HEK293 (cell line): ENCODE results near the gene TIGD3.

Experiments used
- CTCF ChIA-PET: fragments of 350-600 bp; formaldehyde crosslinking; extraction: SDS; loops from one replicate; lab custom pipeline; 2021; ENCODE audit warnings: antibody characterized with exemption; lab: Yijun Ruan, JAX
- POLR2A ChIA-PET: fragments of 300-600 bp; formaldehyde crosslinking; extraction: SDS; loops from one replicate; lab custom pipeline; 2020; ENCODE audit warnings: antibody characterized with exemption, inconsistent platforms; lab: Yijun Ruan, JAX
- H3K27ac ChIP-seq: fragments of 200-500 bp; sonication (Bioruptor generic); 2 replicates; pipeline ENCODE4 v1.5.1; 2014; ENCODE audit warnings: low read depth, low read length, control low read depth, inconsistent platforms; ENCODE audit errors: extremely low read depth
- H3K36me3 ChIP-seq, 2 experiments: fragments of 200-500 bp in 1 of 2; sonication (Bioruptor generic) in 1 of 2; 1 replicate in 1 of 2; 2 replicates in 1 of 2; pipeline ENCODE4 v1.5.1; 2014 to 2017; ENCODE audit warnings: inconsistent platforms in 2 of 2, low read length in 2 of 2; ENCODE audit not compliant: control insufficient read depth in 2 of 2, insufficient read depth in 1 of 2
- H3K4me1 ChIP-seq: fragments of 200-500 bp; sonication (Bioruptor generic); 2 replicates; pipeline ENCODE4 v1.5.1; 2014; ENCODE audit warnings: mild to moderate bottlenecking, low read length, inconsistent platforms; ENCODE audit not compliant: control insufficient read depth, insufficient read depth
- H3K4me3 ChIP-seq: 2 replicates; pipeline ENCODE4 v1.5.1; 2011; ENCODE audit warnings: low read depth, mild to moderate bottlenecking, control low read depth, low read length, moderate library complexity
- H3K9me3 ChIP-seq: fragments of 200-500 bp; sonication (Bioruptor generic); 2 replicates; pipeline ENCODE4 v1.5.1; 2014; ENCODE audit warnings: low read depth, low read length, inconsistent platforms; ENCODE audit not compliant: control insufficient read depth, insufficient read depth
- EGR2 ChIP-seq: fragments of 450-650 bp; formaldehyde crosslinking; IDR thresholded peaks from 2 replicates; pipeline ENCODE4 v1.5.1; 2016; ENCODE audit warnings: low read depth, missing biosample characterization, missing genetic modification characterization
- GLIS2 ChIP-seq: fragments of 450-650 bp; formaldehyde crosslinking; IDR thresholded peaks from 2 replicates; pipeline ENCODE4 v1.5.1; 2016; ENCODE audit warnings: missing biosample characterization, missing genetic modification characterization
- KLF16 ChIP-seq: fragments of 450-650 bp; formaldehyde crosslinking; IDR thresholded peaks from 2 replicates; pipeline ENCODE4 v1.5.1; 2017; ENCODE audit warnings: missing biosample characterization, missing genetic modification characterization
- SP2 ChIP-seq: fragments of 450-650 bp; formaldehyde crosslinking; IDR thresholded peaks from 2 replicates; pipeline ENCODE4 v1.5.1; 2016; ENCODE audit warnings: missing biosample characterization, missing genetic modification characterization
- ZBTB7A ChIP-seq: fragments of 450-650 bp; formaldehyde crosslinking; IDR thresholded peaks from 2 replicates; pipeline ENCODE4 v1.5.1; 2016; ENCODE audit warnings: low read depth, missing biosample characterization, missing genetic modification characterization
- ZEB2 ChIP-seq: fragments of 450-650 bp; formaldehyde crosslinking; IDR thresholded peaks from 2 replicates; pipeline ENCODE4 v1.5.1; 2016; ENCODE audit warnings: missing biosample characterization, missing genetic modification characterization
- ZFHX2 ChIP-seq: fragments of 450-650 bp; formaldehyde crosslinking; conservative IDR thresholded peaks from 2 replicates; pipeline ENCODE4 v1.5.1; 2016; ENCODE audit warnings: missing biosample characterization, missing genetic modification characterization
- ZNF112 ChIP-seq: fragments of 450-650 bp; formaldehyde crosslinking; IDR thresholded peaks from 2 replicates; pipeline ENCODE4 v1.5.0; 2017; ENCODE audit warnings: missing biosample characterization, missing genetic modification characterization
- ZNF211 ChIP-seq: fragments of 450-650 bp; formaldehyde crosslinking; IDR thresholded peaks from 2 replicates; pipeline ENCODE4 v1.5.1; 2016; ENCODE audit warnings: low read depth, missing biosample characterization, missing genetic modification characterization
- ZNF335 ChIP-seq: fragments of 450-650 bp; formaldehyde crosslinking; conservative IDR thresholded peaks from 2 replicates; pipeline ENCODE4 v1.5.1; 2016; ENCODE audit warnings: missing biosample characterization, missing genetic modification characterization
- ZNF341 ChIP-seq: fragments of 450-650 bp; formaldehyde crosslinking; IDR thresholded peaks from 2 replicates; pipeline ENCODE4; 2016; ENCODE audit warnings: low read depth, missing biosample characterization, missing genetic modification characterization
- ZNF501 ChIP-seq: fragments of 450-650 bp; formaldehyde crosslinking; IDR thresholded peaks from 2 replicates; pipeline ENCODE4 v1.5.1; 2016; ENCODE audit warnings: missing biosample characterization, missing genetic modification characterization
- ZNF571 ChIP-seq: fragments of 450-650 bp; formaldehyde crosslinking; IDR thresholded peaks from 2 replicates; pipeline ENCODE4 v1.5.0; 2017; ENCODE audit warnings: missing biosample characterization, missing genetic modification characterization
- ZNF600 ChIP-seq: fragments of 450-650 bp; formaldehyde crosslinking; IDR thresholded peaks from 2 replicates; pipeline ENCODE4 v1.5.1; 2016; ENCODE audit warnings: missing biosample characterization, missing genetic modification characterization
- ZNF623 ChIP-seq: fragments of 450-650 bp; formaldehyde crosslinking; IDR thresholded peaks from 2 replicates; pipeline ENCODE4 v1.5.1; 2016; ENCODE audit warnings: missing biosample characterization, missing genetic modification characterization
- ZNF776 ChIP-seq: fragments of 450-650 bp; formaldehyde crosslinking; IDR thresholded peaks from 2 replicates; pipeline ENCODE4 v1.5.0; 2017; ENCODE audit warnings: missing biosample characterization, missing genetic modification characterization, borderline replicate concordance
- ZNF792 ChIP-seq: fragments of 450-650 bp; formaldehyde crosslinking; IDR thresholded peaks from 2 replicates; pipeline ENCODE4 v1.5.1; 2016; ENCODE audit warnings: missing biosample characterization, missing genetic modification characterization
- ZNF837 ChIP-seq: fragments of 450-650 bp; formaldehyde crosslinking; IDR thresholded peaks from 2 replicates; pipeline ENCODE4 v1.5.1; 2016; ENCODE audit warnings: missing biosample characterization, missing genetic modification characterization
- TF ChIP-seq, protein P1 (sequence below): fragments of 450-650 bp; IDR thresholded peaks from 2 replicates; pipeline ENCODE4 v1.5.1; 2018; ENCODE audit warnings: missing biosample characterization, missing genetic modification characterization
- TF ChIP-seq, protein P2 (sequence below): fragments of 450-650 bp; formaldehyde crosslinking; IDR thresholded peaks from 2 replicates; pipeline ENCODE4 v1.5.1; 2016; ENCODE audit warnings: missing biosample characterization, missing genetic modification characterization
- TF ChIP-seq, protein P3 (sequence below): fragments of 450-650 bp; formaldehyde crosslinking; conservative IDR thresholded peaks from 2 replicates; pipeline ENCODE4 v1.5.1; 2016; ENCODE audit warnings: low read depth, missing biosample characterization, missing genetic modification characterization
- TF ChIP-seq, protein P4 (sequence below): fragments of 450-650 bp; formaldehyde crosslinking; IDR thresholded peaks from 2 replicates; pipeline ENCODE4 v1.5.1; 2016; ENCODE audit warnings: missing biosample characterization, missing genetic modification characterization
- TF ChIP-seq, protein P5 (sequence below): fragments of 450-650 bp; formaldehyde crosslinking; IDR thresholded peaks from 2 replicates; pipeline ENCODE4 v1.5.1; 2016; ENCODE audit warnings: missing biosample characterization, missing genetic modification characterization

TIGD3 gene

DNA sequence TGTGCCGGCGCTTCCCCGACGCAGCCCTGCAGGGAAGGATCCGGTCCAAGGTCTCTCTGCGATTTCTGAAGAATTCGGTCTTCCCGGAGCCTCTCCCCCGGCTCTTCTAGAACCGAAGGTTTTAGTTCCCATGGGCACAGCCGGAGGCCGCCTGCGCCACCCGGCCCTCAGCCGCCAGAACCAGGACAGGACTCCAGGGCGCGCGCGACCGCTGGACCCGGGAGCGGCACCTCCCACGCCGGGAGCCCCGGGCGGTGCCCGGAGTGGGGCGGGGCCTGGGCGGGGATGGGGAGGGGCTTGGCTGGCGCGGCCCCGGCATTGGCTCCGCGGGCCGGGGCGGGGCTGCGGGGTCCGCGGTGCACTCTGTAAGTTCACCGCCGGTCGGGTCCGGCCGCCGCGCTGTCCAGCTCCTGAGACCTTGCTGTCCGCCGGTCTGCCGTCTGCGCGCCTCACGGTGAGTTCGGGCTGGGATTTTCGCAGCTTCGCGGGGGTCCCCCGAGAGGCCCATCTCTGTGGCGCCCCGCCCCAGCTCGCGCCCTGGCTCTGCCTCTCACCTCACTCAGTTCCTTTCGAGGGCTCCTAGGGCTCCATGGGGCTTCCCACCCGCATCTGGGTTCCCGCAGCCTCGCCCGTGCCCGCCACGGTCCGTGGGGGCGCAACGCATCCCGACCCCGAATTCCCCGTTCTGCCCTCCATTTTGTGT, 39.9 kb upstream of the TIGD3 start, which contains the start of gene CDC42EP2 (continued):
- TF ChIP-seq, protein P1, sequence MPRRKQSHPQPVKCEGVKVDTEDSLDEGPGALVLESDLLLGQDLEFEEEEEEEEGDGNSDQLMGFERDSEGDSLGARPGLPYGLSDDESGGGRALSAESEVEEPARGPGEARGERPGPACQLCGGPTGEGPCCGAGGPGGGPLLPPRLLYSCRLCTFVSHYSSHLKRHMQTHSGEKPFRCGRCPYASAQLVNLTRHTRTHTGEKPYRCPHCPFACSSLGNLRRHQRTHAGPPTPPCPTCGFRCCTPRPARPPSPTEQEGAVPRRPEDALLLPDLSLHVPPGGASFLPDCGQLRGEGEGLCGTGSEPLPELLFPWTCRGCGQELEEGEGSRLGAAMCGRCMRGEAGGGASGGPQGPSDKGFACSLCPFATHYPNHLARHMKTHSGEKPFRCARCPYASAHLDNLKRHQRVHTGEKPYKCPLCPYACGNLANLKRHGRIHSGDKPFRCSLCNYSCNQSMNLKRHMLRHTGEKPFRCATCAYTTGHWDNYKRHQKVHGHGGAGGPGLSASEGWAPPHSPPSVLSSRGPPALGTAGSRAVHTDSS (tag by site-specific recombination) = no peak
- no peak for TF ChIP-seq ZNF112 (tag by site-specific recombination)
- peak; percentile 13; the same call in 1 of the 2 replicates for TF ChIP-seq ZEB2 (tag by site-specific recombination)
- TF ChIP-seq ZNF341 (tag by site-specific recombination) = peak; percentile 50; the same call in 1 of the 2 replicates
- TF ChIP-seq, protein P2, sequence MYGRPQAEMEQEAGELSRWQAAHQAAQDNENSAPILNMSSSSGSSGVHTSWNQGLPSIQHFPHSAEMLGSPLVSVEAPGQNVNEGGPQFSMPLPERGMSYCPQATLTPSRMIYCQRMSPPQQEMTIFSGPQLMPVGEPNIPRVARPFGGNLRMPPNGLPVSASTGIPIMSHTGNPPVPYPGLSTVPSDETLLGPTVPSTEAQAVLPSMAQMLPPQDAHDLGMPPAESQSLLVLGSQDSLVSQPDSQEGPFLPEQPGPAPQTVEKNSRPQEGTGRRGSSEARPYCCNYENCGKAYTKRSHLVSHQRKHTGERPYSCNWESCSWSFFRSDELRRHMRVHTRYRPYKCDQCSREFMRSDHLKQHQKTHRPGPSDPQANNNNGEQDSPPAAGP (tag by site-specific recombination) = no peak
- no peak for TF ChIP-seq ZNF600 (tag by site-specific recombination)
- TF ChIP-seq, protein P3, sequence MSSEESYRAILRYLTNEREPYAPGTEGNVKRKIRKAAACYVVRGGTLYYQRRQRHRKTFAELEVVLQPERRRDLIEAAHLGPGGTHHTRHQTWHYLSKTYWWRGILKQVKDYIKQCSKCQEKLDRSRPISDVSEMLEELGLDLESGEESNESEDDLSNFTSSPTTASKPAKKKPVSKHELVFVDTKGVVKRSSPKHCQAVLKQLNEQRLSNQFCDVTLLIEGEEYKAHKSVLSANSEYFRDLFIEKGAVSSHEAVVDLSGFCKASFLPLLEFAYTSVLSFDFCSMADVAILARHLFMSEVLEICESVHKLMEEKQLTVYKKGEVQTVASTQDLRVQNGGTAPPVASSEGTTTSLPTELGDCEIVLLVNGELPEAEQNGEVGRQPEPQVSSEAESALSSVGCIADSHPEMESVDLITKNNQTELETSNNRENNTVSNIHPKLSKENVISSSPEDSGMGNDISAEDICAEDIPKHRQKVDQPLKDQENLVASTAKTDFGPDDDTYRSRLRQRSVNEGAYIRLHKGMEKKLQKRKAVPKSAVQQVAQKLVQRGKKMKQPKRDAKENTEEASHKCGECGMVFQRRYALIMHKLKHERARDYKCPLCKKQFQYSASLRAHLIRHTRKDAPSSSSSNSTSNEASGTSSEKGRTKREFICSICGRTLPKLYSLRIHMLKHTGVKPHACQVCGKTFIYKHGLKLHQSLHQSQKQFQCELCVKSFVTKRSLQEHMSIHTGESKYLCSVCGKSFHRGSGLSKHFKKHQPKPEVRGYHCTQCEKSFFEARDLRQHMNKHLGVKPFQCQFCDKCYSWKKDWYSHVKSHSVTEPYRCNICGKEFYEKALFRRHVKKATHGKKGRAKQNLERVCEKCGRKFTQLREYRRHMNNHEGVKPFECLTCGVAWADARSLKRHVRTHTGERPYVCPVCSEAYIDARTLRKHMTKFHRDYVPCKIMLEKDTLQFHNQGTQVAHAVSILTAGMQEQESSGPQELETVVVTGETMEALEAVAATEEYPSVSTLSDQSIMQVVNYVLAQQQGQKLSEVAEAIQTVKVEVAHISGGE (tag by site-specific recombination) = peak; percentile 72
- peak; percentile 41 for TF ChIP-seq SP2 (tag by site-specific recombination)
- TF ChIP-seq GLIS2 = peak; percentile 71; the same call in 1 of the 2 replicates

DNA sequence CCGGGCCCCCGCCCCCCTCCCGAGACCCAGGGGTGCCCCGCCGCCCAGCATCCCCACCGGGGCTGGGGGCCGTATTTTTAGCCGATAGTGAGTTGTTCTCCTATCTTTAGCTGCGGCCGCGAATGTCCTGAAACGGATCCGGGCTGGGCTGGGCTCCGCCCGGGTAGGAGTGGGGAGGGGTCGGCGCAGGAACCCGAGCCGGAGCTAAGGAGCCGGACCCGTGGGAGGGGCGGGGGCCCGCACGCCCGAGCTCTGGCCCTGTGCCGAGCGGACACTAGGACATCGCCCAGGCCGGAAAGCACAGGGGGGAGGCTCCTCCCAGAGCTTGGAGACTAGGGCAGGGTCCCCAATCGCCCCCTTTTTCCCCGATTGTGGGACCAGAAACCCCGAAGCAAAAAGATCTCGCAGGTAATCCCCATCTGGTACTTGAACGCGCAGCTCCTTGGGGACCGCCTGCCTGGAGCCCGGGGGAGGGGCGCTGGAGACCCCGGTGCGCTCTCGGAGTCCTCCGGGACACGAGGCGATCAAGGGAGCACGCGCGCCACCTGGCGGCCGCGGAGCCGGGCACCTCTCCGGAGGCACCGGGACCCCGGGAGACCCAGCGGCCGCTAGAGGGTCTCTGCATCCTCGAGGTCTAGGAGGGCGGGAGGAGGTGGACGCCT, 39.2 kb upstream of the TIGD3 start:
- H3K36me3 ChIP-seq = peaks cover 0 to under 1% of the 10 kb centered on the region in 2 experiments; a peak in 2 of 3 replicates
- H3K27ac ChIP-seq = peak overlapping the region; percentile 60; the same call in 1 of the 2 replicates
- ChIA-PET POLR2A (interaction anchor here (0.8 to 2.6 kb wide), 9 partner anchors 15 to 537 kb away, joined by 3 to 17 read pairs (median 7); partner anchors contain the start of genes DPF2 and POLA2), CTCF (interaction anchor here (0.5 to 4.6 kb wide), 42 partner anchors 8 to 503 kb away, joined by 3 to 206 read pairs (median 4); partner anchors contain the start of genes DPF2, FAU, MRPL49 and POLA2)
- no peaks in the 10 kb centered on the region for H3K4me1 ChIP-seq
- no peaks in the 10 kb centered on the region for H3K9me3 ChIP-seq
- peak overlapping the region; percentile 67 for H3K4me3 ChIP-seq
- TF ChIP-seq ZNF335 (tag by site-specific recombination) (peak; percentile 59), ZBTB7A (tag by site-specific recombination) (peak; percentile 85), ZNF211 (no peak), ZNF571 (tag by site-specific recombination) (no peak), ZNF776 (tag by site-specific recombination) (no peak), ZFHX2 (tag by site-specific recombination) (peak; percentile 77), EGR2 (peak; percentile 48; the same call in 1 of the 2 replicates), ZNF501 (no peak), ZNF792 (tag by site-specific recombination) (no peak), ZNF623 (tag by site-specific recombination) (no peak; the same call in 1 of the 2 replicates), ZEB2 (tag by site-specific recombination) (peak; percentile 91), KLF16 (tag by site-specific recombination) (0 out of 2 replicates have a peak, but pooled peaks have one; percentile 11), ZNF837 (tag by site-specific recombination) (no peak)
- TF ChIP-seq, protein P4, sequence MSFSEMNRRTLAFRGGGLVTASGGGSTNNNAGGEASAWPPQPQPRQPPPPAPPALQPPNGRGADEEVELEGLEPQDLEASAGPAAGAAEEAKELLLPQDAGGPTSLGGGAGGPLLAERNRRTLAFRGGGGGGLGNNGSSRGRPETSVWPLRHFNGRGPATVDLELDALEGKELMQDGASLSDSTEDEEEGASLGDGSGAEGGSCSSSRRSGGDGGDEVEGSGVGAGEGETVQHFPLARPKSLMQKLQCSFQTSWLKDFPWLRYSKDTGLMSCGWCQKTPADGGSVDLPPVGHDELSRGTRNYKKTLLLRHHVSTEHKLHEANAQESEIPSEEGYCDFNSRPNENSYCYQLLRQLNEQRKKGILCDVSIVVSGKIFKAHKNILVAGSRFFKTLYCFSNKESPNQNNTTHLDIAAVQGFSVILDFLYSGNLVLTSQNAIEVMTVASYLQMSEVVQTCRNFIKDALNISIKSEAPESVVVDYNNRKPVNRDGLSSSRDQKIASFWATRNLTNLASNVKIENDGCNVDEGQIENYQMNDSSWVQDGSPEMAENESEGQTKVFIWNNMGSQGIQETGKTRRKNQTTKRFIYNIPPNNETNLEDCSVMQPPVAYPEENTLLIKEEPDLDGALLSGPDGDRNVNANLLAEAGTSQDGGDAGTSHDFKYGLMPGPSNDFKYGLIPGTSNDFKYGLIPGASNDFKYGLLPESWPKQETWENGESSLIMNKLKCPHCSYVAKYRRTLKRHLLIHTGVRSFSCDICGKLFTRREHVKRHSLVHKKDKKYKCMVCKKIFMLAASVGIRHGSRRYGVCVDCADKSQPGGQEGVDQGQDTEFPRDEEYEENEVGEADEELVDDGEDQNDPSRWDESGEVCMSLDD (tag by site-specific recombination) = peak; percentile 81
- TF ChIP-seq, protein P5, sequence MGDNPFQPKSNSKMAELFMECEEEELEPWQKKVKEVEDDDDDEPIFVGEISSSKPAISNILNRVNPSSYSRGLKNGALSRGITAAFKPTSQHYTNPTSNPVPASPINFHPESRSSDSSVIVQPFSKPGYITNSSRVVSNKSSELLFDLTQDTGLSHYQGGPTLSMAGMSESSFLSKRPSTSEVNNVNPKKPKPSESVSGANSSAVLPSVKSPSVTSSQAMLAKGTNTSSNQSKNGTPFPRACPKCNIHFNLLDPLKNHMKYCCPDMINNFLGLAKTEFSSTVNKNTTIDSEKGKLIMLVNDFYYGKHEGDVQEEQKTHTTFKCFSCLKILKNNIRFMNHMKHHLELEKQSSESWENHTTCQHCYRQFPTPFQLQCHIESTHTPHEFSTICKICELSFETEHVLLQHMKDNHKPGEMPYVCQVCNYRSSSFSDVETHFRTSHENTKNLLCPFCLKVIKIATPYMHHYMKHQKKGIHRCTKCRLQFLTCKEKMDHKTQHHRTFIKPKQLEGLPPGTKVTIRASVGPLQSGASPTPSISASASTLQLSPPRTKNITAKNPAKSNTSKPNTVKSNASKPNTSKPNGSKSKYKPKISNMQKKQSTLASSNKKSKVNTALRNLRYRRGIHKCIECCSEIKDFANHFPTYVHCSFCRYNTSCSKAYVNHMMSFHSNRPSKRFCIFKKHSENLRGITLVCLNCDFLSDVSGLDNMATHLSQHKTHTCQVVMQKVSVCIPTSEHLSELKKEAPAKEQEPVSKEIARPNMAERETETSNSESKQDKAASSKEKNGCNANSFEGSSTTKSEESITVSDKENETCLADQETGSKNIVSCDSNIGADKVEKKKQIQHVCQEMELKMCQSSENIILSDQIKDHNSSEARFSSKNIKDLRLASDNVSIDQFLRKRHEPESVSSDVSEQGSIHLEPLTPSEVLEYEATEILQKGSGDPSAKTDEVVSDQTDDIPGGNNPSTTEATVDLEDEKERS (tag by site-specific recombination) = no peak
